Loucy (cell line): Measurements from ENCODE around the gene NFATC3.

Experiments
- H2AFZ ChIP-seq: fragments of 200-600 bp; sonication (generic); 2 replicates; pipeline ENCODE4 v1.6.0; 2016; ENCODE audit warnings: antibody characterized with exemption, mild to moderate bottlenecking, low read length, moderate library complexity
- H3F3A ChIP-seq: fragments of 200-600 bp; 2 replicates; pipeline ENCODE4 v1.6.0; 2016; ENCODE audit warnings: antibody characterized with exemption, low read depth, mild to moderate bottlenecking
- H3K27me3 ChIP-seq: fragments of 200-600 bp; sonication (generic); 2 replicates; pipeline ENCODE4 v1.6.1; 2014; ENCODE audit warnings: low read length, mild to moderate bottlenecking; ENCODE audit not compliant: insufficient read depth, poor library complexity, severe bottlenecking
- H3K36me3 ChIP-seq: fragments of 200-600 bp; sonication (generic); 2 replicates; pipeline ENCODE4 v1.6.1; 2016; ENCODE audit warnings: low read length; ENCODE audit not compliant: insufficient read depth
- H3K4me1 ChIP-seq: fragments of 200-600 bp; sonication (generic); 2 replicates; pipeline ENCODE4 v1.5.1; 2014; ENCODE audit warnings: low read length, mild to moderate bottlenecking; ENCODE audit not compliant: insufficient read depth, poor library complexity, severe bottlenecking
- H3K4me2 ChIP-seq: fragments of 200-600 bp; sonication (generic); 2 replicates; pipeline ENCODE4 v1.6.0; 2014; ENCODE audit warnings: antibody characterized with exemption, low read length, low read depth, mild to moderate bottlenecking; ENCODE audit not compliant: poor library complexity, severe bottlenecking
- H3K4me3 ChIP-seq: fragments of 200-600 bp; sonication (generic); 2 replicates; pipeline ENCODE4 v1.5.1; 2014; ENCODE audit warnings: low read length, mild to moderate bottlenecking, mixed read lengths; ENCODE audit not compliant: poor library complexity, severe bottlenecking
- H3K79me2 ChIP-seq: fragments of 200-600 bp; sonication (generic); 2 replicates; pipeline ENCODE4 v1.6.1; 2014; ENCODE audit warnings: low read length; ENCODE audit not compliant: insufficient read depth
- H3K9ac ChIP-seq: fragments of 200-600 bp; sonication (generic); 2 replicates; pipeline ENCODE4 v1.6.0; 2014; ENCODE audit warnings: mild to moderate bottlenecking, low read depth, low read length, moderate library complexity; ENCODE audit not compliant: poor library complexity, severe bottlenecking
- H3K9me2 ChIP-seq: fragments of 200-600 bp; sonication (generic); replicated peaks from 2 replicates; pipeline ENCODE4 v1.6.1; 2016; ENCODE audit warnings: low read depth, low read length, mixed read lengths
- H3K9me3 ChIP-seq: fragments of 200-600 bp; sonication (generic); 2 replicates; pipeline ENCODE4 v1.6.1; 2014; ENCODE audit warnings: mild to moderate bottlenecking, antibody characterized with exemption, low read length, low read depth; ENCODE audit not compliant: insufficient read depth
- H4K20me1 ChIP-seq: fragments of 200-600 bp; sonication (generic); 2 replicates; pipeline ENCODE4 v1.6.0; 2014; ENCODE audit warnings: antibody characterized with exemption, low read length, mild to moderate bottlenecking; ENCODE audit not compliant: insufficient read depth, poor library complexity, severe bottlenecking
- EZH2phosphoT487 ChIP-seq: fragments of 200-600 bp; IDR thresholded peaks from 2 replicates; pipeline ENCODE4 v1.6.1; 2018; ENCODE audit warnings: antibody characterized with exemption, mild to moderate bottlenecking, moderate library complexity, borderline replicate concordance
- TF ChIP-seq, protein P1 (sequence below): fragments of 200-600 bp; sonication (generic); conservative IDR thresholded peaks from 2 replicates; pipeline ENCODE4 v1.5.1; 2014; ENCODE audit warnings: mild to moderate bottlenecking, antibody characterized with exemption, low read length

Gene NFATC3

DNA sequence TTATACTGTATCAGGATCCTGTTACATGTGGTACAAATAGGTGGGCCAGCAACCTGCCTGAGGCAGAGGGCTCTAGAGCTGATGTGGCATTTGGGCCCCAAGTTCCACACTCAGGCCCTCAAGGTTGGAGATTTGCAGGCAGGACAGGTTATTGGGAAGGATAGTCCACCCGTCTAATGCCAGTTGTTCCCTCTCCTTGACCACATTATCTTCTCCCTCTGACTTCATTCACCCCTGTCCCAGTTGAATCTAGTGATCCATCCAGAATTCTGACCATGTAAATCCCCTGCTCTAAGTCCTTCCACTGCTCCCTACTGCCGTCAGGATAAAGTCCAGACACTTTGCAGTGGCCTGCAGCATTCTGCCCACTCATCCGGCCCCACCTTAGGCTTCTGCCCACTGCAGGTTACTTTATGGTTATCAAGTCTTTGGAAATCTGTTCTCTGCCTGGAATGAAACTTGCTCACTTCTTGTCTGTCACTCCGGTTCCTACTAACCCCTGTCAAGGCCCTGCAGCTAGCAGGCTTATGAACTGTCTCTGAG is 1.9 kb upstream of the NFATC3 start:
- peak overlapping the region; percentile 85 for H3K4me2 ChIP-seq
- no peaks in the 10 kb centered on the region for H3K36me3 ChIP-seq
- peaks cover 64% of the 10 kb centered on the region for H3K4me1 ChIP-seq
- peak overlapping the region; percentile 99 for H3K9ac ChIP-seq
- no peak overlapping the region for H2AFZ ChIP-seq
- H3F3A ChIP-seq: peaks cover 14% of the 10 kb centered on the region; the same call in 1 of the 2 replicates
- peak overlapping the region; percentile 88 for H3K4me3 ChIP-seq
- TF ChIP-seq EZH2phosphoT487: no peak
- TF ChIP-seq, protein P1, sequence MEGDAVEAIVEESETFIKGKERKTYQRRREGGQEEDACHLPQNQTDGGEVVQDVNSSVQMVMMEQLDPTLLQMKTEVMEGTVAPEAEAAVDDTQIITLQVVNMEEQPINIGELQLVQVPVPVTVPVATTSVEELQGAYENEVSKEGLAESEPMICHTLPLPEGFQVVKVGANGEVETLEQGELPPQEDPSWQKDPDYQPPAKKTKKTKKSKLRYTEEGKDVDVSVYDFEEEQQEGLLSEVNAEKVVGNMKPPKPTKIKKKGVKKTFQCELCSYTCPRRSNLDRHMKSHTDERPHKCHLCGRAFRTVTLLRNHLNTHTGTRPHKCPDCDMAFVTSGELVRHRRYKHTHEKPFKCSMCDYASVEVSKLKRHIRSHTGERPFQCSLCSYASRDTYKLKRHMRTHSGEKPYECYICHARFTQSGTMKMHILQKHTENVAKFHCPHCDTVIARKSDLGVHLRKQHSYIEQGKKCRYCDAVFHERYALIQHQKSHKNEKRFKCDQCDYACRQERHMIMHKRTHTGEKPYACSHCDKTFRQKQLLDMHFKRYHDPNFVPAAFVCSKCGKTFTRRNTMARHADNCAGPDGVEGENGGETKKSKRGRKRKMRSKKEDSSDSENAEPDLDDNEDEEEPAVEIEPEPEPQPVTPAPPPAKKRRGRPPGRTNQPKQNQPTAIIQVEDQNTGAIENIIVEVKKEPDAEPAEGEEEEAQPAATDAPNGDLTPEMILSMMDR: no peak
- peaks cover 64% of the 10 kb centered on the region for H3K79me2 ChIP-seq
- peaks cover 28% of the 10 kb centered on the region for H4K20me1 ChIP-seq
- H3K9me2 ChIP-seq: no peaks in the 10 kb centered on the region
- H3K27me3 ChIP-seq: no peaks in the 10 kb centered on the region
- no peaks in the 10 kb centered on the region for H3K9me3 ChIP-seq

DNA sequence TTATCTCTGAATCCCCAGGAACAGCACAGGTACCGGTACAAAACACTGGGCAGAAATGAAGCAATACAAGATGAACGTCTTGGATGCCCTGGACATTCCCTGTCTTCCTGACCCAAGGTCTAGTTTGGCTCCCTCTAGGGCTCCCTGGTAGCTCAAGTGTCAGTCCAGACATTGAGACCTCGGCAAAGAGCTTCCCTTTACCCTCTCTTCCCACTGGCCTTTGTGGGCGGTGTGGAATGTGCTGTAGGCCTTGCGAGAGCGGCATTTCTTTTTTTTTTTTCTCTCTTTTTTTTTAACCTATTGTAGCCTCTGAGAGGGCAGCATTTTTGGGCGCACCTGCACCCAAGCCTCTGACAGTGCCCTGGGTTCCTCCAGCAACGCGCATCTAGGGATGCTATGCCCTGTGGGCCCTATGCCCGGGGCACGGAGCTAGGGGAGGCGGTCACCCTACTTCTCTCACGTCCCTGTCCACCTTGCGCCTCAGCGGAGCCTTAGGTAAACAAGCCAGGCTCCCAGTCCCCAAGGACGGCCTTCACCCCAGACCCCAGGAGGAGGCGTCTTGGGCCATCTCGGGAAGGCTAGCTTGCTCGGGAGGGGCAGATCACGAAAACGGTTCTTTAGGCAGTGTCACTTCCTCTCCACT is 1.2 kb upstream of the NFATC3 start:
- Histone ChIP-seq H3K4me3 (peak overlapping the region; percentile 88), H3K4me2 (peak overlapping the region; percentile 85), H3K9me3 (no peaks in the 10 kb centered on the region), H3K79me2 (peaks cover 64% of the 10 kb centered on the region), H3K4me1 (peaks cover 59% of the 10 kb centered on the region), H3K9me2 (no peaks in the 10 kb centered on the region), H4K20me1 (peaks cover 35% of the 10 kb centered on the region), H3K27me3 (no peaks in the 10 kb centered on the region), H3K9ac (peak overlapping the region; percentile 99), H2AFZ (no peak overlapping the region), H3K36me3 (no peaks in the 10 kb centered on the region), H3F3A (peaks cover 14% of the 10 kb centered on the region; the same call in 1 of the 2 replicates)
- TF ChIP-seq, protein P1: no peak
- TF ChIP-seq EZH2phosphoT487: no peak

DNA sequence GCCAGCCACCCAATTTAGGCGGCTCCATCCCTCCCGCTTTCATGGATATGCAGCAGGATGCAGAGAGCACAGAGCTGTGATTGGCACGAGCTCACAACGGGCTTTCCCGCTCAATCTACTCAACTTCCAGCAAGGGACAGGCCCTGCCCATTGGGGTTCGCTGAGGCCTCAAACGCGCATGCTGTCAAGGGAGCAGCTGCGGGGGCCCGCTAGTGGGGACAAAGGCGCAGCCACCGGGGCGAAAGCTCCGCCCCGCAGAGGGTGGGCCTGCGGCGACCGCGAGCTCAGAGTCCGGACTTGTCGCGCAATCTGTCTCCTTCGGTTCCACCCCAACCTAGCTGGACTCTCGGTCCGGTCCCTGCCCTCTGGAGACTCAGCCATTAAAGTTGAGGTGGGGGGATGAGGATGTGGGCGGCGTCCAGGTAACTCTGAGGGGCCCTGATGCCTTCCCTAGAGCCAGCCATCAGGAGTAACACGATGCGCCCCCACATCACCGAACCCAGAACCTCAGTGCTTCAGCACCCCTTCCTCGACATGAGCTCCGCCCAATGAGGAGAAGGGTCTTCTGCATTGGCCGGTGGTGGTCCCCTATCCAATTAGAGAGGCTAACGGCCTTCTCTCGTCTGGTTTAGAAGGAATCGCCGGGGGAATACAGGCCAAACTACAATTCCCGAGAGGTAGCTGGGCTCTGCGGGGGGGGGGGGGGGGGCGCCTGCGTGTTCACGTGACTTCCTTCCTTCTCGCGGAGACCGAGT is 489 bp upstream of the NFATC3 start:
- peak overlapping the region; percentile 68 for H2AFZ ChIP-seq
- peak overlapping the region; percentile 85 for H3K4me2 ChIP-seq
- no peaks in the 10 kb centered on the region for H3K27me3 ChIP-seq
- peaks cover 9% of the 10 kb centered on the region; the same call in 1 of the 2 replicates for H3F3A ChIP-seq
- H3K9ac ChIP-seq: peak overlapping the region; percentile 99
- peaks cover 60% of the 10 kb centered on the region for H3K4me1 ChIP-seq
- no peak for TF ChIP-seq EZH2phosphoT487
- TF ChIP-seq, protein P1: no peak
- H4K20me1 ChIP-seq: peaks cover 42% of the 10 kb centered on the region
- H3K9me3 ChIP-seq: no peaks in the 10 kb centered on the region
- H3K9me2 ChIP-seq: no peaks in the 10 kb centered on the region
- H3K36me3 ChIP-seq: no peaks in the 10 kb centered on the region
- peaks cover 71% of the 10 kb centered on the region for H3K79me2 ChIP-seq
- H3K4me3 ChIP-seq: peak overlapping the region; percentile 88
